ENCODE measurements around the gene FBRSL1.
"Not testable (repeated sequence)": the region's sequence is repeated elsewhere in the genome, so short reads cannot be mapped to it uniquely, and the experiment has no call there.

The FBRSL1 gene

DNA sequence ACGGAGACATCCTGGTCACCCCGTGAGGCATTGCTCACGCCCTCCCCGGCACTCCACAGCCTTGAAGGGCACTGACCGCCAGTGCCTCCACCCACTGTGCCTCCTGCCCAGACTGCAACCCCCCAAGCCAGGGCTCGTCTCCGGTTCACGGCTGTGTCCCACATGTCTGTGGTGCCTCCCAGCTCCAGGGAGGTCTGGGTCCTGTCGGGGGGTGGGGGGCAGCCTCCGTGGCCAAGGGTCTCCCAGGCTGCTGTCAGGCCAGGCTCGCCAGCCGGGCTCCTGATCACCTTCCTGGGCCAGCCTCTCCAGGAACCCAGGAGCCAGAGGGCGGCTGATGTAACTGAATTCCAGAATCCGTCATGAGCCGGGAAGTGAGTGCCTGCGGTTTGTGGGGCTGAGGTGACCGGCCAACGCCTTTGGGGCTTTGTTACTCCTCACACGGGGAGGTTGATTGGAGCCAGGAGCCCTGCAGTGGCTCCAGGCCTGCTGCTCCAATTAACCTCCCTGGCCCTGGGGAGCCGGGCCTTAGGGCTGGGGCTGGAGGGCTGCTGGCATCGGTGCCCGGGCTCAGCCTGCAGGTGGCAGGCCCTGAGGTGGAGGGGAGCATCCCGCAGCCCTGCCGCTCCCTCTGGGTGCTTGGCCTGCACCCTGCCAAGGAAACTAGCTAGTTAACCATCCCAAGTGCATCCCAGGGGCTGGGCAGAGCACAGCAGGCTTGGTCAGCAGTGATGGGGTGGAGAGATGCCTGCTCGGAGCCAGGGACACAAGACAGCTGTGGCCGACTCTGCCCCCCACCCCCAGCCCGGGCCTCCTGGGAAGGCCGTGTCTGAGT, 36.4 kb upstream of the FBRSL1 start:
- DNase-seq (ENCODE audit: low read depth in 2 of 2) = no peak

GRCh38 chr12:132454193-132454932, 35.6 kb upstream of the FBRSL1 start:
- DNase-seq (ENCODE audit: low read depth in 2 of 2) = no peak

GRCh38 chr12:132454933-132455418, 35.0 kb upstream of the FBRSL1 start:
- DNase-seq (ENCODE audit: low read depth in 2 of 2) = no peak

DNA sequence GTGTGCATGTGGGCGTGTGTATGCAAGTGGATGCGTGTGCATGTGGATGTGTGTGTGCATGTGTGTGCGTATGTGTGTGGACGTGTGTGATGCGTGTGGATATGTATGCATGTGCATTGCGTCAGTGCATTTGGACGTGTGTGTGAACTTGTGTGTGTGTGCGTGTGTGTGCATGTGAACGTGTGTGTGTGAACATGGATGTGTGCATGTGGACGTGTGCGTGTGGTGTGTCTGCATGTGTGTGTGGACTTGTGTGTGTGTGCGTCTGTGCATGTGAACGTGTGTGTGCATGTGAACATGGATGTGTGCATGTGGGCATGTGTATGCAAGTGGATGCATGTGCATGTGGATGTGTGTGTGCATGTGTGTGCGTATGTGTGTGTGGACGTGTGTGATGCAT, 34.4 kb upstream of the FBRSL1 start:
- no peak for DNase-seq (ENCODE audit: low read depth in 2 of 2)

DNA sequence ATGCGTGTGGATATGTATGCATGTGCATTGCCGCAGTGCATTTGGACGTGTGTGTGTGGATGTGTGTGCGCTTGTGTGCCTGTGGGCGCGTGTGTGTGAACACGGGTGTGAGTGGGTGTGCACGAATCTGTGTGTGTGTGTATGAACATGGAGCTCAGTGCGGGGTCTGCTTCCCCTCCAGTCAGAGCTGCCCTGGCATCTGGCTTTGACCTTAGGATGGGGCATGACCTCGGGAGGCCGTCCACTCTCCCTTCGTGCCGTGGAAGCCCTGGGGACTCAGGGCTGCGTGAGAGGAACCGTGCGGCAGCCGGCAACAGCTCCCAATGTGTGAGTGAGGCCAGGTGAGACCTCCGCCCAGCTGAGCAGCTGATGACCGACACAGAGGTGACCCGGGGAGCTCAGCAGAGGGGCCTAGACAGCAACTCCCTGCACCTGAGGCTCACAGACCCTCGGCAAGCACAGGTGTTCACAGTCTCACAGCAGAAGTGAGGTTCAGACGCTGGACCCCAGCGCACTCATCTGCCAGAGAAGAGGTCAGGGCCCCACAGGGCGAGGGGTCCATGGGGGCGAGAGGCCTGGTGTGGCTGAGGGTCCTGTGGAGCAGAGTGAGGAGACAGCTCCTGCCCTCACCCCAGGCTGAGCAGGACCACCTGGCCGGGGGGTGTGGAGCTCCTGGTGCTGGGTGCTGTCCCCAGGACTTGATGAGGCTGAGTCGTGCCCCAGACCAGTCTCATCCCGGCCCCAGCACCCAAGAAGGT, 33.6 kb upstream of the FBRSL1 start:
- DNase-seq (ENCODE audit: low read depth in 2 of 2) = no peak

DNA sequence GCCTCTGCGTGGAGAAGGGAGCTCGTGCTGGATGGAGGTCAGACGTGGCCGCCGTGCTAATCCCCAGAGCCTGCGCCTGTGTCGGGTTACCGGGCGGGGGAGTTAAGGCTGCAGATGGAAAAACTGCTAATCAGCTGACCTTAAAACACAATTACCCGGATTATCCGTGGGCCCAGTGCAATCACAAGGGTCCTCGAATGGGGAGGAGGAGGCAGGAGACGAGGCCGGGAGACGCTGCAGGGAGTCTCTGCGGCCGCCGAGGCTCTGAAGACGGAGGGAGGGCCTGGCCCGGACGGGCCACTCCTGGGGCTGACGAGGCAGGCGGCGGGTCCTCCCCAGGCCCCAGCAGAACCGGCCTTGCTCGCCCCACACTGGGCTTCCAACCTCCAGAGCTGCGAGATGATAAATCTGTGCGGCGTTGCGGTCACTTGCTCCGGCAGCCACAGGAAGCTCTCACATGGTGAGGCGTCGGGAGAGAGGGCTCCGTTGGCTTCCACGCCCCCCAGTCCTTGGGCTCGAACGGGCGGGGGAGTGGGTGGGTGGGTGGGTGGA, 32.9 kb upstream of the FBRSL1 start:
- no peak for DNase-seq (ENCODE audit: low read depth in 2 of 2)

DNA sequence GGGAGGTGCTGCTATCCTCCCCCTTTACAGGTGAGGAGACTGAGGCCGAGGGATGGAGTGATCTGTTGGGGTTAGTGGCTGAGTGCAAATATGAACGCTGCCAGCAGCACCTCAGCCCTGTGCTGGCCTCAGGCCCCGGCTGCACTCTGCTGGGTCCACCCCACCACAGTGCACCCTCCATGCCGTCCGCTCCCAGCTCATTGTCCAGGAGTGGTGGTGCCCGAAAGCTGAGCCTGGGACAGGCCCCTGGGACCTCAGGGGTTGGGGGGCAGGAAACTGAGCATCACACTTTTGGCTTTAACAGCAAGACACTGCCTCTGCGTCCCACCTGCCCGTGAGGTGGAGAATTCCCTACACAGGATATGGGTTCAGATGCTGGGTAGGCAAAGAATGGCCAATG, 31.5 kb upstream of the FBRSL1 start:
- DNase-seq (ENCODE audit: low read depth in 2 of 2) = no peak

GRCh38 chr12:132458846-132459641, 30.9 kb upstream of the FBRSL1 start:
- DNase-seq (ENCODE audit: low read depth in 2 of 2) = no peak

DNA sequence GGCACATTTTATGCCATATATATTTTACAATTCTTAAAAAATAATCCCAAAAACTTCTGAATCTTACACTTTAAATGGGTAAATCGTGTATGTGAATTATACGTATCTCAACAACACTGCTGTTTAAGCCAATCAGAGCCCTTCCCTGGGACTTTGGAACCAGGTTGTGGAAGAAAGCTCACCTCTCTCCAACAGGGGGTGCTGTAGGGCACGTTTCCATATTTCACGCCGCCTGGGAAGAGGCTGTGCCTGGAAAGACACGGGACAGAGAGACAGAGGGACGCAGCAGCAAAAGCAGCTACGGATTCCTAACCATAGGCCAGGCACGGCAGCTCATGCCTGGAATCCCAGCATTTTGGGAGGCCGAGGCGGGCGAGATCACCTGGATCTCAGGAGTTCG, 29.4 kb upstream of the FBRSL1 start:
- DNase-seq (ENCODE audit: low read depth in 2 of 2) = no peak

DNA sequence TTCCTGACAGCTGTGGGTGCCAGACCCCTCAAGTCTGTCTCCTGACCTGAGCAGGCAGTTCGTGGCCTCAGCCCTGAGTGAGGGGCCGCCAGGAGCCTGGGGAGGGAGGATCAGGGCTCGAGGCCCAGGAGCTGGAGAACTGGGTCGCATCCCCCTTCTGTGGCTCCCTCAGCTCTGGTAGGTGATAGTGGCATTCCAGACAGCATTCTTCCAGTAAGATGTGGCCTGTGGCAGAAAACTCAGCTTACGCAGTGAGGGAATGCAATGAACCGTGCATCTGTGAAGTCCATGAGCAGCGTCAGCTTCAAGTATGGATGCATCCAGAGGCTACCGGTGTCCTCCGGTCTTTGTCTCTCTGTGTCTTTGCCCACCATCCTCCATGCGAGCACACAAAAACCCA, 28.4 kb upstream of the FBRSL1 start:
- DNase-seq (ENCODE audit: low read depth in 2 of 2) = no peak

DNA sequence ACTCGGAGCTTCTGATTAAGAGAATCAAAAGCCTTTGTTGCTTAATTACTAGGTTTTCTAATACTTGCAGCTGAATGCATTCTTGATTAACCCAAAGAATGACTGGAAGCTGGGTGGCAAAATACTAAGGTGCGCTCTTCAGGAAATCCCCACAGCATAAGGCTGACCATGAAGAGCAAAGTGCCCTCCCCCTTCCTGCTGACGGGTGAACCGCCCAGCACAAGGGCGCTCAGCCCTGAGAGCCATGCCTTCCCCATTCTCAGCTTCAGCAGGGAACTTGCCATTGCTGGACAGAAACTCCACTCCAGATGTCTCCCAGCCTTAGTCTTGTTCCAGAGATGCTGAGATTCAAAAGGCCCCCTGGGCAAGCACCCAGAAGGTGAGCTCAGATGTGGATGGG, 27.2 kb upstream of the FBRSL1 start:
- no peak for DNase-seq (ENCODE audit: low read depth in 2 of 2)

DNA sequence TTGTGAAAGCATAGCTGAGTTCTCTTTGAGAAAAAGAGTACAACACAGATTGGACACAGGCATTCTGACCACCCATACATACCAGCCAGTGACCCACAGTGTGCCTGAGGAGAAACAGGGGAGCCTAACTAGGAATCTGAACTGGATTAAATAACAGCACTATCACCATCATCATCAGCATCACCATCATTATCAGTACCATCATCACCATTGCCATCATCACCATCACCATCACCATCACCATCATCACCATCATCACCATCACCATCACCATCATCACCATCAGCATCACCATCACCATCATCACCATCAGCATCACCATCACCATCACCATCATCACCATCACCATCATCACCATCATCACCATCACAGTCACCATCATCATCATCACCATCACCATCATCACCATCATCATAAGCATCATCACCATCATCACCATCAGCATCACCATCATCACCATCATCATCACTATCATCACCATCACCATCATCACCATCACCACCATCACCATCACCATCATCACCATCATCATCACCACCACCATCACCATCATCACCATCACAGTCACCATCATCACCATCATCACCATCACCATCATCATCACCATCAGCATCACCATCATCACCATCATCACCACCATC, 26.5 kb upstream of the FBRSL1 start:
- DNase-seq (ENCODE audit: low read depth in 2 of 2) = not testable (repeated sequence)

GRCh38 chr12:132464304-132464703, 25.6 kb upstream of the FBRSL1 start:
- DNase-seq (ENCODE audit: low read depth in 2 of 2) = not testable (repeated sequence)

GRCh38 chr12:132464820-132465219, 25.1 kb upstream of the FBRSL1 start:
- DNase-seq (ENCODE audit: low read depth in 2 of 2) = no peak

DNA sequence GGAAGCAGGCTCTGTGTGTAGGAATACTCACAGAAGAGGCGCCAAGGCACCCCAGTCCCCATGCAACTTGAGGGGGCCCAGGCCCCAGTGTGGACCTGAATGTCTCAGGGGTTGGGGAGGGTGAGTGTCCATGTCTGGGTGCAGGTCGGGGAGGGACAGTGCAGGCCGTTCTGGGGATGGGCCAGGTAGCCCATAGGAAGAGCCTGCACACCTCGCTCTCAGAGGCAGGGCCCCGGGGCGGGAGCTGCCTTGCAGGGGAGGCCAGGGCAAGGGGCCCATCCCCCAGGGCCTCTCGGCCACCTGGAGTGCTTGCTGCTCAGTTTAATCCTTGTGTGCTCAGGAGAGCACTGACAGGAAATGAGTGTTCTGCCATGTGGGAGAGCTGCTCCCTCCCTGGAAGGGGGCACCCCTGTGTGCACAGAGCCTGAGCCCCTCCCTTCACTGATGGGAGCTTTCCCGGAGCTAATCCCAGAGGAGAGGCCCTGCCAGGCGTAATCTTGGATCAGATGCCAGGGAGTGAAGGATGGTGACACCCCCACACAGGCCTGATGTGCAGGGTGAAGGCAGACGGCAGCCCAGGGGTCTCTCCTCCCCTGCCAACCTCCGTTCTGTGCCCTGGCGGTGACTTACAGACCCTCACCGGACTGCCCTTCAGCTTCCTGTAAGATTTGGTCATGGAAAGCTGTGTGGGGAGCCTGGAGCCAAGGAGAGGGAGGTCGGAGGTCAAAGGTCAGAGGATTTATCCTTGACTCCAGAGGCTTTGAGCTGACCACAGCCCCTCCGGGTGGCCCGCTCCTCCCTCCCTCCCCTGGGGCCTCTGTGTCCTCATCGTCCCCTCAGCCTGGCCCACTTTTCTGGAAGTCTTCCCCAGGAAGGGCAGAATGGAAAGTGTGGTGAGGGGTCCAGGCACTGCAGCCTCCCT, 24.4 kb upstream of the FBRSL1 start:
- DNase-seq (ENCODE audit: low read depth in 2 of 2) = no peak

- DNase-seq (ENCODE audit: low read depth in 2 of 2) = no peak
These were observed 23.4 kb upstream of the FBRSL1 start for GRCh38 chr12:132466241-132467201.

DNA sequence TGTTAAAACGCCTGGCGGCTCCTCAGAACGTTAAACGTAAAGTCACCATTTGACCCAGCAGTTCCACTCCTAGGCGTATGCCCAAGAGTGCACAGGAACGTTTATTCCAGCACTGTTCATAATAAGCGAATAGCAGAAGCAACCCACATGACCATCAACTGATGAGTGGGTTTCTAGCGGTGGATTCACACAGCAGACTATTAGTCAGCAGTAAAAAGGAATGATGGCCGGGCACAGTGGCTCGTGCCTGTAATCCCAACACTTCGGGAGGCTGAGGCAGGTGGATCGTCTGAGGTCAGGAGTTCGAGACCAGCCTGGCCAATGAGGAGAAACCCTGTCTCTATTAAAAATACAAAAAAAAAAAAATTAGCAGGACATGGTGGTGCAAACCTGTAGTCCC, 22.4 kb upstream of the FBRSL1 start:
- DNase-seq (ENCODE audit: low read depth in 2 of 2) = no peak

DNA sequence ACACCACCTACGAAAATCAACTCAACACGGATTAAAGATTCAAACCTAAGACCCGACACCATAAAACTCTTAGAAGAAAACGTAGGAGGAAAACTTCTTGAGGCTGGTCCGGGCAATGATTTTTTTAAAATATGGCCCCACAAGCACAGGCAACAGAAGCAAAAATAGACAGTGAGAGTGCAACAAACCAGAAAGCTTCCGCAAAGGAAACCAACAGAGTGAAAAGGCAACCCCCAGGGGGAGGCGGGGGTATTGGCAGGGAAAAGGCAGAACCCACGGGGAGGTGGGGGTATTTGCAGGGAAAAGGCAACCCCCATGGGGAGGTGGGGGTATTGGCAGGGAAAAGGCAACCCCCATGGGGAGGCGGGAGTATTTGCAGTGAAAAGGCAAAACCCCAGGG, 20.5 kb upstream of the FBRSL1 start:
- DNase-seq (ENCODE audit: low read depth in 2 of 2) = no peak
